NCI-H1694 treated with DMSO at 0.1 percent for 48 hours (cell line): ENCODE results near the gene DBNL.
"Not testable (repeated sequence)": the region's sequence is repeated elsewhere in the genome, so short reads cannot be mapped to it uniquely, and the experiment has no call there.

Experiments used
- DNase-seq: peaks from one replicate; lab custom pipeline; 2025; lab: John Stamatoyannopoulos, UW

The DBNL gene

GRCh38 chr7:44044315-44045225, at the start of gene DBNL:
TSS of gene DBNL (plus strand) at chr7:44044702. CDS start at chr7:44044738, 36 bp downstream.
- DNase-seq: peak; percentile 70

- DNase-seq: not testable (repeated sequence)
Measured at GRCh38 chr7:43997532-43997931, 47.0 kb upstream of the DBNL start, which contains the start of gene SPDYE1. TSS of gene SPDYE1 (plus strand) at chr7:43997897. CDS start at chr7:43999950, 2,053 bp downstream.

- DNase-seq: not testable (repeated sequence)
Measured at GRCh38 chr7:44012081-44012480, 32.4 kb upstream of the DBNL start.

- not testable (repeated sequence) for DNase-seq
Measured at GRCh38 chr7:44015090-44015489, 29.4 kb upstream of the DBNL start.

- DNase-seq: peak; percentile 94
Measured at GRCh38 chr7:44018857-44019807, 25.4 kb upstream of the DBNL start.

GRCh38 chr7:44019825-44020224, 24.7 kb upstream of the DBNL start:
- not testable (repeated sequence) for DNase-seq

- not testable (repeated sequence) for DNase-seq
Measured at GRCh38 chr7:44022069-44022468, 22.4 kb upstream of the DBNL start.

GRCh38 chr7:44022796-44023467, 21.6 kb upstream of the DBNL start:
- not testable (repeated sequence) for DNase-seq

- DNase-seq: not testable (repeated sequence)
Measured at GRCh38 chr7:44029433-44029832, 15.1 kb upstream of the DBNL start.

- DNase-seq: not testable (repeated sequence)
Measured at GRCh38 chr7:44030029-44030428, 14.5 kb upstream of the DBNL start.

GRCh38 chr7:44031319-44031718, 13.2 kb upstream of the DBNL start:
- DNase-seq: not testable (repeated sequence)

GRCh38 chr7:44032031-44032430, 12.5 kb upstream of the DBNL start:
- DNase-seq: not testable (repeated sequence)

GRCh38 chr7:44033971-44034844, 10.3 kb upstream of the DBNL start:
- not testable (repeated sequence) for DNase-seq

GRCh38 chr7:44036364-44036763, 8.1 kb upstream of the DBNL start:
- DNase-seq: not testable (repeated sequence)

- DNase-seq: not testable (repeated sequence)
Measured at GRCh38 chr7:44037951-44038350, 6.6 kb upstream of the DBNL start.

GRCh38 chr7:44038553-44038952, 5.9 kb upstream of the DBNL start:
- not testable (repeated sequence) for DNase-seq

GRCh38 chr7:44038961-44039558, 5.4 kb upstream of the DBNL start:
- not testable (repeated sequence) for DNase-seq

GRCh38 chr7:44039800-44040492, 4.6 kb upstream of the DBNL start:
- DNase-seq: not testable (repeated sequence)

GRCh38 chr7:44040493-44040891, 4.0 kb upstream of the DBNL start:
- DNase-seq: not testable (repeated sequence)

- DNase-seq: no peak
Measured at GRCh38 chr7:44042221-44042620, 2.3 kb upstream of the DBNL start.
